Cardiac fibroblast (primary cell): ENCODE data around the gene AIG1.
"Not testable (repeated sequence)": the region's sequence is repeated elsewhere in the genome, so short reads cannot be mapped to it uniquely, and the experiment has no call there.

Experiments used
- DNase-seq, 2 donors: peaks; one replicate each; pipeline versions ENCODE4 v3.0.0 to v3.0.0-alpha.2; 2010; ENCODE audit warnings: low read depth in 2 of 2
- H3K4me3 ChIP-seq, 2 donors: replicated peaks in 1 of 2; 1 replicate in 1 of 2; 2 replicates in 1 of 2; pipeline ENCODE4 v1.5.1; 2011; ENCODE audit warnings: low read depth in 2 of 2, low read length in 2 of 2, mild to moderate bottlenecking in 2 of 2, moderate library complexity in 1 of 2
- TF ChIP-seq, protein P1 (sequence below): IDR thresholded peaks from one replicate; pipeline ENCODE4 v1.5.1; 2011; ENCODE audit warnings: low read depth, mild to moderate bottlenecking, low read length, inconsistent platforms

Gene AIG1, protein sequence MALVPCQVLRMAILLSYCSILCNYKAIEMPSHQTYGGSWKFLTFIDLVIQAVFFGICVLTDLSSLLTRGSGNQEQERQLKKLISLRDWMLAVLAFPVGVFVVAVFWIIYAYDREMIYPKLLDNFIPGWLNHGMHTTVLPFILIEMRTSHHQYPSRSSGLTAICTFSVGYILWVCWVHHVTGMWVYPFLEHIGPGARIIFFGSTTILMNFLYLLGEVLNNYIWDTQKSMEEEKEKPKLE

DNA sequence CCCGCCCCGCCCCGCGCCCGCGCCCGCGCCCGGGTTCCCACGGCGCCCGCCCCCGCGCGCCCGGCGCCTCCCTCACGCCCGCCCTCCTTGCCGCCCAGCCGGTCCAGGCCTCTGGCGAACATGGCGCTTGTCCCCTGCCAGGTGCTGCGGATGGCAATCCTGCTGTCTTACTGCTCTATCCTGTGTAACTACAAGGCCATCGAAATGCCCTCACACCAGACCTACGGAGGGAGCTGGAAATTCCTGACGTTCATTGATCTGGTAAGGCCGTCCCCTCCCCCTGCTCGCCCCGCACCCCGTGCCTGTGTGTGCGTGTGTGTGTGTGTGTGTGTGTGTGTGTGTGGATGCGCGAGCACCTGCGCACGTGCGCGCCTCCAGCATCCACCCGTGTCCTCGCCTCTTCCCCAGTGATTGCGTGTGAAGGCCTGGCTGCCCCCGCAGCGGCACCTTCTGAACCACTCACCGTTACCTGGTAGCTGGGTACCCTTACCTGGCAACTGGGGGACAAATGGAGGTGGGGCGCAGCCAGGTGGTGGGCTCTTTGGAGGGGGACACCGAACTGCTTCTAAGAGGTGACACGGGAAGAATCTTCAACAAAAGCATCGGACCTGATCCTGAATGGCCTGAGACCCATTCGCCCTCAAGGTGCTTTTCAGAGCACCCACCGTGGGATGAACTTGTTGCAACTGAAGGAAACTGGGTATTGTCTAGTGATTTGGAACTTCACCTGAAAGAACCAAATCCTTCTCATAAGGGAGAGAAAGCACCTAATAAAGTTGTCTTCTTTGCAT, at the start of gene AIG1:
Gene AIG1, plus strand, starts transcription at position 84 of the 791 bp plus-strand sequence. Its CDS starts 37 bp downstream, at position 121.
- TF ChIP-seq, protein P1, sequence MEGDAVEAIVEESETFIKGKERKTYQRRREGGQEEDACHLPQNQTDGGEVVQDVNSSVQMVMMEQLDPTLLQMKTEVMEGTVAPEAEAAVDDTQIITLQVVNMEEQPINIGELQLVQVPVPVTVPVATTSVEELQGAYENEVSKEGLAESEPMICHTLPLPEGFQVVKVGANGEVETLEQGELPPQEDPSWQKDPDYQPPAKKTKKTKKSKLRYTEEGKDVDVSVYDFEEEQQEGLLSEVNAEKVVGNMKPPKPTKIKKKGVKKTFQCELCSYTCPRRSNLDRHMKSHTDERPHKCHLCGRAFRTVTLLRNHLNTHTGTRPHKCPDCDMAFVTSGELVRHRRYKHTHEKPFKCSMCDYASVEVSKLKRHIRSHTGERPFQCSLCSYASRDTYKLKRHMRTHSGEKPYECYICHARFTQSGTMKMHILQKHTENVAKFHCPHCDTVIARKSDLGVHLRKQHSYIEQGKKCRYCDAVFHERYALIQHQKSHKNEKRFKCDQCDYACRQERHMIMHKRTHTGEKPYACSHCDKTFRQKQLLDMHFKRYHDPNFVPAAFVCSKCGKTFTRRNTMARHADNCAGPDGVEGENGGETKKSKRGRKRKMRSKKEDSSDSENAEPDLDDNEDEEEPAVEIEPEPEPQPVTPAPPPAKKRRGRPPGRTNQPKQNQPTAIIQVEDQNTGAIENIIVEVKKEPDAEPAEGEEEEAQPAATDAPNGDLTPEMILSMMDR: no peak
- DNase-seq: no peak
- peak within 1 kb of the TSS; percentile 70 to 80 for H3K4me3 ChIP-seq

DNA sequence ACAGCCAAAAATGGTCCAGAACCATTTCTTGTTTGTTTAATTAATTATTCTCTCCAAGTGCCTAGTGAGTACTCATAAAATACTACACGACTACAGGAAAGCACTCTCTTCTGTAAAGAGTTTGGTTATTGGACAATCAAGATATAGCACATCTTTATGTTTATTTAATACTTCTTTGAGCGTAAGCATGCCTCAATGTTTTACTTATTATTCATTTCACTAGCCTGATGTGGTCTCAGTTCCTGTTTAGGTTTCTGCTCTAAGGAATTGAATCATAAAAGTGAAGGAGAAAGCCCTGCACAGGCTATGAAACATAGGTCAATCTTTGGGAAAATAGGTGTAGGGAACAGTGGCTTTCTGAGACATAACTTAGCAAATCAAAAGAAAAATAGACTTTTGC, 45.9 kb upstream of the AIG1 start:
- DNase-seq: peak in 1 of 2 donors; percentile 36
- TF ChIP-seq, protein P1: no peak
- no peak overlapping the region for H3K4me3 ChIP-seq

DNA sequence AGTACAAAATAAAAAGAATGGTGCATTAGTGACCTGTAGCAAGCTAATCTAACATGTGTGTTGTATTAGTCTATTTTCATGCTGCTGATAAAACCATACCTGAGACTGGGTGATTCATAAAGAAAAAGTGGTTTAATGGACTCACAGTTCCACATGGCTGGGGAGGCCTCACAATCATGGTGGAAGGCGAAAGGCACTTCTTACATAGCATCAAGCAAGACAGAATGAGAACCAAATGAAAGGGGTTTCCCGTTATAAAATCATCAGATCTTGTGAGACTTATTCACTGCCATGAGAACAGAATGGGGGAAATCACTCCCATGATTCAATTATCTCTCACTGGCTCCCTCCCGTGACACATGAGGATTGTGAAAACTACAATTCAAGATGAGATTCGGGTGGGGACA, 45.4 kb upstream of the AIG1 start:
- TF ChIP-seq, protein P1: no peak
- no peak overlapping the region for H3K4me3 ChIP-seq
- DNase-seq: peak in 1 of 2 donors; percentile 30

DNA sequence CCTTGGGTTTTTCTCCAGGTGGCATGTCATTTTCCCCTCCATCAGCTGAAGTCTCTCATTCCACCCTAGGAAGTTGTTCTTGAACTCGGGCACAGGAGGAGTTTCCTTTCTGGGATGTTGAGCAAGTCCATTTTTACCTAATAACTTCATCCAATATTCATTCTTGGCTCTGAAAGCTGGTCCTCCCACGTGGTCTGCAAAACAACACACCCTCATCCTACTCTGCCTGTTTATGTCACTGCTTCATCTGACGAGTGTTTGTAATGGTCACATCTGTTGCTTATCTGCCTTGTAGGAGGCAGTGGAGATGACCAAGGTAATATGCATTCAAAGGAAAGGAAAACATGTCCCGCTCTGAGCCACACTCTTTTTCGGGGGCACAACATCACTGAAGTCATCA, 41.7 kb upstream of the AIG1 start:
- TF ChIP-seq, protein P1: no peak
- peak; percentile 41 to 60 for DNase-seq
- H3K4me3 ChIP-seq: no peak overlapping the region

DNA sequence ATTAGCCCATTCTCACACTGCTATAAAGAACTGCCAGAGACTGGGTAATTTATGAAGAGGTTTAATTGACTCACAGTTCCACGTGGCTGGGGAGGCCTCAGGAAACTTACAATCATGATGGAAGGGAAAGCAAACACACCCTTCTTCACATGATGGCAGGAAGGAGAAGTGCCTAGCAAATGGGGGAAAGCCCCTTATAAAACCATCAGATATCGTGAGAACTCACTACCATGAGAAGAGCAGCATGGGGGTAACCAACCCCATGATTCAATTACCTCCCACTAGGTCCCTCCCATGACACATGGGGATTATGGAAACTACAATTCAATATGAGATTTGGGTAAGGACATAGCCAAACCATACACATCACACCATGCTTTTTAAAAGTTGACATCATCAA, 39.8 kb upstream of the AIG1 start:
- DNase-seq, H3K4me3 ChIP-seq: not testable (repeated sequence)

DNA sequence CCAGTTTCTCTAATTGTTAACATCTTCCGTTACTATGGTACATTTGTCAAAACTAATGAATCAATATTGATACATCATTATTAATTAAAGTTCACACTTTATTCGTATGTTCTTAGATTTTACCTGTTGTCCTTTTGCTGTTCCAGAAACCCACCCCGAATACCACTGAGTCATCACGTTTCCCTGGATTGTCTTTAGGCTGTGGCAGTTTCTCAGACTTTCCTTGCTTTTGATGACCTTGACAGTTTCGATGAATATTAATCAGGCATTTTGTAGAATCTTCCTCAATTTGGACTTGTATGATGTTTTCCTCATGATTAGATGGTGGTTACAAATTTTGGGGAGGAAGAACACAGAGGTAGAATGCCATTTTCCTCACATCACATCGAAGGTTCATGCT, 39.1 kb upstream of the AIG1 start:
- H3K4me3 ChIP-seq: no peak overlapping the region
- TF ChIP-seq, protein P1: no peak

DNA sequence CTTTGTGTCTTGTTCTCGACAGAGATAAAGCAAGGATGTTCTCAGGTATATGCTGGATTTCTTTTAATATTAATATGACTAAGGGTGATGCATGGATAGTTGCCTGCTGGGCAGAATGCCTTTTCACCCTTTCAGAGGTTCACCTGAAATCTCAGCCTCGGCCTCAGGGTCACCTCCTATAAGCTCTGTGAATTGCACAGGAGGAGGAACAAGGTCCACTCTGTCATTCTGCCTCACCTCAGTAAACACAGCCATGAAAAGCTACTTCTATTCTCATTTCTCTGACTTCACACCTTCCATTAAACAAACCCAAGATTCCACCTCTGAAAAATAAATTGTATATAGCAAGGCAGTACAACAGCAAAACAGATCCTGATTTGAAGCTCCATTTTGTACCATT, 38.1 kb upstream of the AIG1 start:
- no peak for DNase-seq
- no peak overlapping the region for H3K4me3 ChIP-seq
- TF ChIP-seq, protein P1: no peak

More for the DNA sequence above, 39.1 kb upstream of the AIG1 start:
- DNase-seq: no peak
